ENCODE data around the gene DIAPH1. TPM values are rescaled to one million over a fixed set of nuclear protein-coding genes. Genes with fewer than 3 reads are reported as not detected.

DIAPH1 gene
- total RNA-seq, 1 donor from 2014 or later = 149 TPM

GRCh38 chr5:141605523-141606277, 13.1 kb downstream of the DIAPH1 start:
- H3K9me3 Mint-ChIP-seq (ENCODE audit: unreplicated experiment) = no peaks in the 10 kb centered on the region
- H3K4me1 Mint-ChIP-seq (ENCODE audit: unreplicated experiment) = peaks cover 33% of the 10 kb centered on the region
- TF ChIP-seq, protein P1, sequence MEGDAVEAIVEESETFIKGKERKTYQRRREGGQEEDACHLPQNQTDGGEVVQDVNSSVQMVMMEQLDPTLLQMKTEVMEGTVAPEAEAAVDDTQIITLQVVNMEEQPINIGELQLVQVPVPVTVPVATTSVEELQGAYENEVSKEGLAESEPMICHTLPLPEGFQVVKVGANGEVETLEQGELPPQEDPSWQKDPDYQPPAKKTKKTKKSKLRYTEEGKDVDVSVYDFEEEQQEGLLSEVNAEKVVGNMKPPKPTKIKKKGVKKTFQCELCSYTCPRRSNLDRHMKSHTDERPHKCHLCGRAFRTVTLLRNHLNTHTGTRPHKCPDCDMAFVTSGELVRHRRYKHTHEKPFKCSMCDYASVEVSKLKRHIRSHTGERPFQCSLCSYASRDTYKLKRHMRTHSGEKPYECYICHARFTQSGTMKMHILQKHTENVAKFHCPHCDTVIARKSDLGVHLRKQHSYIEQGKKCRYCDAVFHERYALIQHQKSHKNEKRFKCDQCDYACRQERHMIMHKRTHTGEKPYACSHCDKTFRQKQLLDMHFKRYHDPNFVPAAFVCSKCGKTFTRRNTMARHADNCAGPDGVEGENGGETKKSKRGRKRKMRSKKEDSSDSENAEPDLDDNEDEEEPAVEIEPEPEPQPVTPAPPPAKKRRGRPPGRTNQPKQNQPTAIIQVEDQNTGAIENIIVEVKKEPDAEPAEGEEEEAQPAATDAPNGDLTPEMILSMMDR (IDR thresholded peaks at IDR 0.05; ENCODE audit: unreplicated experiment) = no peak
- DNase-seq (ENCODE audit: low spot score) = peak; percentile 36
- H3K4me3 Mint-ChIP-seq (ENCODE audit: unreplicated experiment) = peak overlapping the region; percentile 73
- H3K27me3 Mint-ChIP-seq (ENCODE audit: unreplicated experiment) = peaks cover 2% of the 10 kb centered on the region
- H3K36me3 Mint-ChIP-seq (ENCODE audit: low read depth, unreplicated experiment) = peaks cover 8% of the 10 kb centered on the region
- H3K27ac Mint-ChIP-seq (ENCODE audit: unreplicated experiment) = peak overlapping the region; percentile 99

GRCh38 chr5:141603923-141604717, 14.7 kb downstream of the DIAPH1 start:
- peak overlapping the region; percentile 97 for H3K27ac Mint-ChIP-seq (ENCODE audit: unreplicated experiment)
- H3K36me3 Mint-ChIP-seq (ENCODE audit: low read depth, unreplicated experiment) = peaks cover 3% of the 10 kb centered on the region
- H3K9me3 Mint-ChIP-seq (ENCODE audit: unreplicated experiment) = no peaks in the 10 kb centered on the region
- DNase-seq (ENCODE audit: low spot score) = peak; percentile 48
- TF ChIP-seq, protein P1 (IDR thresholded peaks at IDR 0.05; ENCODE audit: unreplicated experiment) = no peak
- peak overlapping the region; percentile 45 for H3K4me3 Mint-ChIP-seq (ENCODE audit: unreplicated experiment)
- peaks cover 30% of the 10 kb centered on the region for H3K4me1 Mint-ChIP-seq (ENCODE audit: unreplicated experiment)
- peaks cover 2% of the 10 kb centered on the region for H3K27me3 Mint-ChIP-seq (ENCODE audit: unreplicated experiment)

GRCh38 chr5:141602606-141603005, 16.2 kb downstream of the DIAPH1 start:
- DNase-seq (ENCODE audit: low spot score) = no peak
- Mint-ChIP-seq H3K4me1 (ENCODE audit: unreplicated experiment) (peaks cover 30% of the 10 kb centered on the region), H3K27ac (ENCODE audit: unreplicated experiment) (no peak overlapping the region), H3K9me3 (ENCODE audit: unreplicated experiment) (no peaks in the 10 kb centered on the region), H3K27me3 (ENCODE audit: unreplicated experiment) (peaks cover 2% of the 10 kb centered on the region), H3K36me3 (ENCODE audit: low read depth, unreplicated experiment) (peaks cover 3% of the 10 kb centered on the region), H3K4me3 (ENCODE audit: unreplicated experiment) (no peak overlapping the region)
- TF ChIP-seq, protein P1 (IDR thresholded peaks at IDR 0.05; ENCODE audit: unreplicated experiment) = no peak

GRCh38 chr5:141598391-141599345, 20.1 kb downstream of the DIAPH1 start:
- H3K9me3 Mint-ChIP-seq (ENCODE audit: unreplicated experiment) = no peaks in the 10 kb centered on the region
- no peak overlapping the region for H3K4me3 Mint-ChIP-seq (ENCODE audit: unreplicated experiment)
- DNase-seq (ENCODE audit: low spot score) = no peak
- H3K4me1 Mint-ChIP-seq (ENCODE audit: unreplicated experiment) = peaks cover 14% of the 10 kb centered on the region
- TF ChIP-seq, protein P1 (IDR thresholded peaks at IDR 0.05; ENCODE audit: unreplicated experiment) = no peak
- H3K27me3 Mint-ChIP-seq (ENCODE audit: unreplicated experiment) = no peaks in the 10 kb centered on the region
- H3K36me3 Mint-ChIP-seq (ENCODE audit: low read depth, unreplicated experiment) = peaks cover 8% of the 10 kb centered on the region
- H3K27ac Mint-ChIP-seq (ENCODE audit: unreplicated experiment) = no peak overlapping the region
